NCI-H1417 treated with DMSO at 0.1 percent for 48 hours (cell line): ENCODE data around the gene MICAL3.
"Not testable (repeated sequence)": the region's sequence is repeated elsewhere in the genome, so short reads cannot be mapped to it uniquely, and the experiment has no call there.

ENCODE experiments used
- DNase-seq: peaks from one replicate; lab custom pipeline; 2025; lab: John Stamatoyannopoulos, UW

The MICAL3 gene

GRCh38 chr22:18024276-18024939, at the start of gene MICAL3:
Gene MICAL3, minus strand, starts transcription at chr22:18024561. Its CDS starts 117,749 bp downstream, at chr22:17906812.
- no peak for DNase-seq

- DNase-seq: not testable (repeated sequence)
Observed at GRCh38 chr22:18073927-18074326, 49.6 kb upstream of the MICAL3 start.

- DNase-seq: no peak
Observed at GRCh38 chr22:18073467-18073866, 49.1 kb upstream of the MICAL3 start.

- DNase-seq: no peak
Observed at GRCh38 chr22:18071968-18072310, 47.6 kb upstream of the MICAL3 start.

- DNase-seq: not testable (repeated sequence)
Observed at GRCh38 chr22:18071307-18071967, 47.1 kb upstream of the MICAL3 start.

- no peak for DNase-seq
Observed at GRCh38 chr22:18070556-18071306, 46.4 kb upstream of the MICAL3 start.

GRCh38 chr22:18070041-18070440, 45.7 kb upstream of the MICAL3 start:
- DNase-seq: no peak

- DNase-seq: no peak
Observed at GRCh38 chr22:18069041-18069440, 44.7 kb upstream of the MICAL3 start.

- no peak for DNase-seq
Observed at GRCh38 chr22:18068381-18068988, 44.1 kb upstream of the MICAL3 start.

- DNase-seq: no peak
Observed at GRCh38 chr22:18067548-18068341, 43.4 kb upstream of the MICAL3 start.

- DNase-seq: no peak
Observed at GRCh38 chr22:18067121-18067520, 42.8 kb upstream of the MICAL3 start.

- DNase-seq: no peak
Observed at GRCh38 chr22:18066181-18066859, 42.0 kb upstream of the MICAL3 start.

GRCh38 chr22:18065256-18065655, 40.9 kb upstream of the MICAL3 start:
- no peak for DNase-seq

- DNase-seq: no peak
Observed at GRCh38 chr22:18064636-18065035, 40.3 kb upstream of the MICAL3 start.

GRCh38 chr22:18063715-18064114, 39.4 kb upstream of the MICAL3 start:
- DNase-seq: not testable (repeated sequence)

- DNase-seq: no peak
Observed at GRCh38 chr22:18063306-18063705, 38.9 kb upstream of the MICAL3 start.

- no peak for DNase-seq
Observed at GRCh38 chr22:18062421-18062820, 38.1 kb upstream of the MICAL3 start.

GRCh38 chr22:18060646-18061620, 36.6 kb upstream of the MICAL3 start:
- DNase-seq: no peak

GRCh38 chr22:18059991-18060390, 35.6 kb upstream of the MICAL3 start:
- no peak for DNase-seq

- no peak for DNase-seq
Observed at GRCh38 chr22:18059473-18059872, 35.1 kb upstream of the MICAL3 start.
